SU-DHL-6 (cell line): ENCODE data around the gene TPP1.

Source experiments
- H2AFZ ChIP-seq: fragments of 200-600 bp; sonication (generic); 2 replicates; pipeline ENCODE4 v1.6.1; 2014; ENCODE audit warnings: low read depth, mild to moderate bottlenecking, moderate library complexity, mixed read lengths, antibody characterized with exemption, low read length; ENCODE audit not compliant: severe bottlenecking
- H3F3A ChIP-seq: fragments of 200-600 bp; shearing (Covaris generic); 2 replicates; pipeline ENCODE4 v1.6.0; 2016; ENCODE audit warnings: antibody characterized with exemption, mild to moderate bottlenecking; ENCODE audit not compliant: insufficient read depth
- H3K27ac ChIP-seq: fragments of 200-600 bp; sonication (generic); 2 replicates; pipeline ENCODE4 v1.5.1; 2016; ENCODE audit warnings: low read depth, mild to moderate bottlenecking, low read length, moderate library complexity, mixed read lengths
- H3K27me3 ChIP-seq: fragments of 200-600 bp; sonication (generic), shearing (Covaris generic); 2 replicates; pipeline ENCODE4 v1.6.0; 2014; ENCODE audit warnings: mild to moderate bottlenecking, low read length
- H3K36me3 ChIP-seq: fragments of 200-600 bp; sonication (generic); 2 replicates; pipeline ENCODE4 v1.6.1; 2014; ENCODE audit warnings: mild to moderate bottlenecking, low read length, mixed read lengths
- H3K4me2 ChIP-seq: fragments of 300-600, 200-600 bp; shearing (Covaris generic), sonication (generic); 2 replicates; pipeline ENCODE4 v1.6.0; 2014; ENCODE audit warnings: low read length, low read depth, mild to moderate bottlenecking; ENCODE audit not compliant: poor library complexity, severe bottlenecking
- H3K4me3 ChIP-seq: fragments of 200-600 bp; sonication (generic); 2 replicates; pipeline ENCODE4 v1.5.1; 2014; ENCODE audit warnings: antibody characterized with exemption, low read length, mild to moderate bottlenecking, mixed read lengths; ENCODE audit not compliant: insufficient read depth, poor library complexity, severe bottlenecking
- H3K79me2 ChIP-seq: fragments of 200-600 bp; sonication (generic); 2 replicates; pipeline ENCODE4 v1.6.1; 2014; ENCODE audit warnings: mild to moderate bottlenecking, low read length, moderate library complexity; ENCODE audit not compliant: insufficient read depth
- H3K9ac ChIP-seq: fragments of 200-600 bp; sonication (generic); 2 replicates; pipeline ENCODE4 v1.7.0; 2014; ENCODE audit warnings: mild to moderate bottlenecking, low read length
- H3K9me2 ChIP-seq: fragments of 200-600 bp; sonication (generic); replicated peaks from 2 replicates; pipeline ENCODE4 v1.6.1; 2014; ENCODE audit warnings: low read length; ENCODE audit not compliant: insufficient read depth
- H3K9me3 ChIP-seq: fragments of 200-600 bp; sonication (generic); 2 replicates; pipeline ENCODE4 v1.6.1; 2014; ENCODE audit warnings: low read length, mixed read lengths; ENCODE audit not compliant: insufficient read depth
- H4K20me1 ChIP-seq: fragments of 200-600 bp; sonication (generic); 2 replicates; pipeline ENCODE4 v1.6.1; 2014; ENCODE audit warnings: low read depth, mild to moderate bottlenecking, antibody characterized with exemption, low read length, moderate library complexity, mixed read lengths
- CTCF ChIP-seq: fragments of 200-600 bp; sonication (generic); IDR thresholded peaks from one replicate; pipeline ENCODE4 v1.5.1; 2017; ENCODE audit warnings: antibody characterized with exemption, mild to moderate bottlenecking, low read length, moderate library complexity; ENCODE audit not compliant: insufficient read depth, poor library complexity, severe bottlenecking
- EZH2phosphoT487 ChIP-seq: fragments of 200-600 bp; sonication (generic), shearing (Covaris generic); conservative IDR thresholded peaks from 2 replicates; pipeline ENCODE4 v1.6.1; 2018; ENCODE audit warnings: mild to moderate bottlenecking, antibody characterized with exemption, low read length, moderate library complexity, mixed read lengths

The TPP1 gene

GRCh38 chr11:6576471-6577373 lies 42.5 kb downstream of the TPP1 start:
- Histone ChIP-seq H3K27me3 (no peaks in the 10 kb centered on the region), H3K36me3 (no peaks in the 10 kb centered on the region), H3K9me2 (no peaks in the 10 kb centered on the region), H3K9me3 (no peaks in the 10 kb centered on the region), H3K4me2 (no peak overlapping the region), H3K79me2 (no peaks in the 10 kb centered on the region), H3K9ac (no peak overlapping the region), H3F3A (no peaks in the 10 kb centered on the region), H2AFZ (no peak overlapping the region), H4K20me1 (no peaks in the 10 kb centered on the region), H3K4me3 (no peak overlapping the region), H3K27ac (no peak overlapping the region)
- TF ChIP-seq EZH2phosphoT487 (no peak), CTCF (no peak)

GRCh38 chr11:6574816-6575715 lies 44.2 kb downstream of the TPP1 start:
- TF ChIP-seq CTCF, result no peak
- Histone ChIP-seq H3K27me3 (no peaks in the 10 kb centered on the region), H4K20me1 (no peaks in the 10 kb centered on the region), H3K27ac (no peak overlapping the region), H3K4me2 (no peak overlapping the region), H3K4me3 (no peak overlapping the region), H3K9ac (no peak overlapping the region), H3K79me2 (no peaks in the 10 kb centered on the region), H3K36me3 (no peaks in the 10 kb centered on the region), H3F3A (no peaks in the 10 kb centered on the region), H2AFZ (no peak overlapping the region), H3K9me3 (no peaks in the 10 kb centered on the region), H3K9me2 (no peaks in the 10 kb centered on the region)

GRCh38 chr11:6572215-6572614 lies 47.0 kb downstream of the TPP1 start:
- H3F3A ChIP-seq, result no peaks in the 10 kb centered on the region
- no peak overlapping the region for H3K4me3 ChIP-seq
- TF ChIP-seq CTCF (no peak), EZH2phosphoT487 (no peak)
- H3K27ac ChIP-seq, result no peak overlapping the region
- no peak overlapping the region for H3K9ac ChIP-seq
- H3K4me2 ChIP-seq, result no peak overlapping the region
- H3K27me3 ChIP-seq, result no peaks in the 10 kb centered on the region
- no peak overlapping the region for H2AFZ ChIP-seq
- no peaks in the 10 kb centered on the region for H4K20me1 ChIP-seq
- H3K79me2 ChIP-seq, result no peaks in the 10 kb centered on the region
- H3K36me3 ChIP-seq, result no peaks in the 10 kb centered on the region
- H3K9me3 ChIP-seq, result no peaks in the 10 kb centered on the region
- H3K9me2 ChIP-seq, result no peaks in the 10 kb centered on the region
